CD8-positive, alpha-beta memory T cell (primary cell): Measurements from ENCODE around the gene LPCAT2. TPM values are rescaled to one million over a fixed set of nuclear protein-coding genes. Genes with fewer than 3 reads are reported as not detected.

Experiments used
- CTCF ChIA-PET: fragments of 350-600 bp; sonication (Branson Sonifier 250); formaldehyde crosslinking; loops from one replicate; lab custom pipeline; 2021; ENCODE audit warnings: antibody characterized with exemption; lab: Charles Lee
- POLR2A ChIA-PET: fragments of 350-600 bp; sonication (Branson Sonifier 250); formaldehyde crosslinking; loops from one replicate; lab custom pipeline; 2021; ENCODE audit warnings: antibody characterized with exemption; lab: Charles Lee
- DNase-seq, 5 donors: peaks; one replicate each; pipeline versions ENCODE4 v3.0.0 to v3.0.0-alpha.2; 2020 to 2022; ENCODE audit warnings: mixed read lengths in 1 of 5
- H3K27ac ChIP-seq: one replicate; pipeline ENCODE4 v1.7.0; 2013; ENCODE audit warnings: low read depth, mild to moderate bottlenecking, low read length, moderate library complexity
- H3K27me3 ChIP-seq: 2 replicates; pipeline ENCODE4 v1.7.0; 2013; ENCODE audit warnings: low read length, mild to moderate bottlenecking; ENCODE audit not compliant: insufficient read depth, poor library complexity, severe bottlenecking
- H3K36me3 ChIP-seq: 2 replicates; pipeline ENCODE4 v1.7.0; 2013; ENCODE audit warnings: mild to moderate bottlenecking, low read length, moderate library complexity; ENCODE audit not compliant: insufficient read depth
- H3K4me1 ChIP-seq: 2 replicates; pipeline ENCODE4 v1.7.0; 2013; ENCODE audit warnings: mild to moderate bottlenecking, low read length, moderate library complexity; ENCODE audit not compliant: insufficient read depth
- H3K4me3 ChIP-seq: 2 replicates; pipeline ENCODE4 v1.7.0; 2013; ENCODE audit warnings: mild to moderate bottlenecking, low read length
- H3K9me3 ChIP-seq: 2 replicates; pipeline ENCODE4 v1.7.0; 2013; ENCODE audit warnings: mild to moderate bottlenecking, low read length
- H3K27ac Mint-ChIP-seq, 8 donors: one replicate each; pipeline ENCODE4 v1.8.0; 2020 to 2021; ENCODE audit warnings: mixed read lengths in 8 of 8, mild to moderate bottlenecking in 6 of 8, inconsistent platforms in 3 of 8, moderate library complexity in 3 of 8
- H3K27me3 Mint-ChIP-seq, 2 donors: one replicate each; pipeline ENCODE4 v1.8.0; 2020 to 2021; ENCODE audit warnings: mixed read lengths in 2 of 2, mild to moderate bottlenecking in 1 of 2, moderate library complexity in 1 of 2
- H3K36me3 Mint-ChIP-seq, 3 donors: one replicate each; pipeline ENCODE4 v1.8.0; 2020 to 2021; ENCODE audit warnings: mixed read lengths in 3 of 3, inconsistent platforms in 1 of 3, mild to moderate bottlenecking in 1 of 3
- H3K4me1 Mint-ChIP-seq, 3 donors: one replicate each; pipeline ENCODE4 v1.8.0; 2020 to 2021; ENCODE audit warnings: mixed read lengths in 3 of 3, inconsistent platforms in 1 of 3, mild to moderate bottlenecking in 1 of 3
- H3K4me3 Mint-ChIP-seq, 7 donors: one replicate each; pipeline ENCODE4 v1.8.0; 2020 to 2021; ENCODE audit warnings: mixed read lengths in 7 of 7, mild to moderate bottlenecking in 6 of 7, moderate library complexity in 4 of 7, inconsistent platforms in 2 of 7
- H3K9me3 Mint-ChIP-seq, 5 donors: one replicate each; pipeline ENCODE4 v1.8.0; 2020 to 2022; ENCODE audit warnings: mixed read lengths in 5 of 5, mild to moderate bottlenecking in 3 of 5, moderate library complexity in 2 of 5, inconsistent platforms in 1 of 5
- polyA plus RNA-seq: library from polyadenylated mRNA; unstranded; fragments of 300-500 nt; fragmentation: Illumina TruSeq; gene quantifications from one replicate; pipeline ENCODE4 v1.2.3, GENCODE V29; 2021
- total RNA-seq, 2 experiments: library from RNA; stranded (reverse); gene quantifications; one replicate each; pipeline ENCODE4 v1.2.3, GENCODE V29; 2021

LPCAT2 gene
- total and polyA plus RNA-seq, 3 experiments from 2014 or later, result 0.29 to 1.2 (median 0.33) TPM

DNA sequence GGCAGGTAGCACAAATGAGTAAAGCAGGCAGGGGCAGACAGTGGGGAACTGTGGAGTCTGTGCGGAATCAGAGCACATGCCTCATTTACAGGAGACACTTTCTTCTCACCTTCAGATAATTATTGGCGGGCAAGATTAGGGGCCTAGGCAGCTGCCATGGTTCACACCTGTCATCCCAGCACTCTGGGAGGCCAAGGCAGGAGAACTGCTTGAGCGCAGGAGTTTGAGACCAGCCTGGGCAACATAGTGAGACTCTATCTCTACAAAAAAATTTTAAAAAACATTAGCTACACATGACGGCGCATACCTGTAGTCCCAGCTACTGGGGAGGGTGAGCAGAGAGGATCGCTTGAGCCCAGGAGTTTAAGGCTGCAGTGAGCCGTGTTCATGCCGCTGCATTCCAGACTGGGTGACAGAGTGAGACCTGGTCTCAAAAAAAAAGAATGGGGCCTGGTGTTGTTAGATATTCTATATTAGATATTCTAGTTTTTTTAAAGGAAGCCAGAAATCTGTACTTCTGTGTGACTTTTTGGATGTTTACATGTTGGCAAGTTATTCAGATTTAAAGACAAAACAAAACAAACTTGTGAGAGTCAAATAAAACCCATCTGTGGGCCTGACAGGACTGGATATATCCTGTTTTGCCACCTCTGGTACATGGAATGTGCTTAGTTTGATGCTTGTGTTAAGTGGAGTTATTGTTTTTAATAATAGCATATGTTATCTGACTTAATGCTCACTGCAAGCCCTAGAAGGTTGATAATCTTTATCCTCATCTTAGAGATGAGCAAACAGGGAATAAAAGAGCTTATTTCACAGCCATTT lies 4.9 kb upstream of the LPCAT2 start:
- no peaks in the 10 kb centered on the region for H3K9me3 ChIP-seq
- no peaks in the 10 kb centered on the region for H3K36me3 ChIP-seq
- Mint-ChIP-seq H3K9me3 (peaks cover 0 to 5% (median 0%) of the 10 kb centered on the region in 5 donors), H3K27ac (no peak overlapping the region), H3K4me3 (no peak overlapping the region), H3K4me1 (peaks cover 4 to 9% (median 5%) of the 10 kb centered on the region in 3 donors), H3K36me3 (no peaks in the 10 kb centered on the region), H3K27me3 (peaks cover 24 to 35% of the 10 kb centered on the region in 2 donors)
- no peak overlapping the region for H3K27ac ChIP-seq
- no peak for DNase-seq
- no peak overlapping the region for H3K4me3 ChIP-seq
- no peaks in the 10 kb centered on the region for H3K27me3 ChIP-seq
- no peaks in the 10 kb centered on the region for H3K4me1 ChIP-seq
- POLR2A ChIA-PET, result no interaction called here
- CTCF ChIA-PET, result interaction anchor here (1.2 kb wide), 1 partner anchor 39 kb away, joined by 4 read pairs; no protein-coding TSS in a partner anchor

DNA sequence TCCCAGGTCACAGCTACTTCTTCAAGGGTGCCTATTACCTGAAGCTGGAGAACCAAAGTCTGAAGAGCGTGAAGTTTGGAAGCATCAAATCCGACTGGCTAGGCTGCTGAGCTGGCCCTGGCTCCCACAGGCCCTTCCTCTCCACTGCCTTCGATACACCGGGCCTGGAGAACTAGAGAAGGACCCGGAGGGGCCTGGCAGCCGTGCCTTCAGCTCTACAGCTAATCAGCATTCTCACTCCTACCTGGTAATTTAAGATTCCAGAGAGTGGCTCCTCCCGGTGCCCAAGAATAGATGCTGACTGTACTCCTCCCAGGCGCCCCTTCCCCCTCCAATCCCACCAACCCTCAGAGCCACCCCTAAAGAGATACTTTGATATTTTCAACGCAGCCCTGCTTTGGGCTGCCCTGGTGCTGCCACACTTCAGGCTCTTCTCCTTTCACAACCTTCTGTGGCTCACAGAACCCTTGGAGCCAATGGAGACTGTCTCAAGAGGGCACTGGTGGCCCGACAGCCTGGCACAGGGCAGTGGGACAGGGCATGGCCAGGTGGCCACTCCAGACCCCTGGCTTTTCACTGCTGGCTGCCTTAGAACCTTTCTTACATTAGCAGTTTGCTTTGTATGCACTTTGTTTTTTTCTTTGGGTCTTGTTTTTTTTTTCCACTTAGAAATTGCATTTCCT lies 3.4 kb upstream of the LPCAT2 start:
- Histone ChIP-seq H3K4me1 (no peaks in the 10 kb centered on the region), H3K27ac (no peak overlapping the region), H3K36me3 (no peaks in the 10 kb centered on the region), H3K27me3 (no peaks in the 10 kb centered on the region), H3K9me3 (no peaks in the 10 kb centered on the region), H3K4me3 (no peak overlapping the region)
- Mint-ChIP-seq H3K36me3 (no peaks in the 10 kb centered on the region), H3K4me1 (peaks cover 4 to 11% (median 9%) of the 10 kb centered on the region in 3 donors), H3K9me3 (peaks cover 0 to 9% (median 0%) of the 10 kb centered on the region in 5 donors), H3K27ac (no peak overlapping the region), H3K4me3 (no peak overlapping the region), H3K27me3 (peaks cover 32 to 47% of the 10 kb centered on the region in 2 donors)
- ChIA-PET CTCF (interaction anchor here (1.2 kb wide), 1 partner anchor 40 kb away, joined by 4 read pairs; no protein-coding TSS in a partner anchor), POLR2A (no interaction called here)
- no peak for DNase-seq

DNA sequence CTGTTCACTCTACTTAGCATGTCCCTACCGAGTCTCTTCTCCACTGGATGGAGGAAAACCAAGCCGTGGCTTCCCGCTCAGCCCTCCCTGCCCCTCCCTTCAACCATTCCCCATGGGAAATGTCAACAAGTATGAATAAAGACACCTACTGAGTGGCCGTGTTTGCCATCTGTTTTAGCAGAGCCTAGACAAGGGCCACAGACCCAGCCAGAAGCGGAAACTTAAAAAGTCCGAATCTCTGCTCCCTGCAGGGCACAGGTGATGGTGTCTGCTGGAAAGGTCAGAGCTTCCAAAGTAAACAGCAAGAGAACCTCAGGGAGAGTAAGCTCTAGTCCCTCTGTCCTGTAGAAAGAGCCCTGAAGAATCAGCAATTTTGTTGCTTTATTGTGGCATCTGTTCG lies 2.8 kb upstream of the LPCAT2 start:
- no peak for DNase-seq
- Mint-ChIP-seq H3K4me1 (peaks cover 4 to 11% (median 9%) of the 10 kb centered on the region in 3 donors), H3K27ac (no peak overlapping the region), H3K36me3 (no peaks in the 10 kb centered on the region), H3K27me3 (peaks cover 36 to 52% of the 10 kb centered on the region in 2 donors), H3K4me3 (no peak overlapping the region), H3K9me3 (peaks cover 0 to 9% (median 0%) of the 10 kb centered on the region in 5 donors)
- ChIA-PET CTCF (no interaction called here), POLR2A (no interaction called here)
- Histone ChIP-seq H3K4me3 (no peak overlapping the region), H3K4me1 (no peaks in the 10 kb centered on the region), H3K27me3 (no peaks in the 10 kb centered on the region), H3K9me3 (no peaks in the 10 kb centered on the region), H3K27ac (no peak overlapping the region), H3K36me3 (no peaks in the 10 kb centered on the region)

DNA sequence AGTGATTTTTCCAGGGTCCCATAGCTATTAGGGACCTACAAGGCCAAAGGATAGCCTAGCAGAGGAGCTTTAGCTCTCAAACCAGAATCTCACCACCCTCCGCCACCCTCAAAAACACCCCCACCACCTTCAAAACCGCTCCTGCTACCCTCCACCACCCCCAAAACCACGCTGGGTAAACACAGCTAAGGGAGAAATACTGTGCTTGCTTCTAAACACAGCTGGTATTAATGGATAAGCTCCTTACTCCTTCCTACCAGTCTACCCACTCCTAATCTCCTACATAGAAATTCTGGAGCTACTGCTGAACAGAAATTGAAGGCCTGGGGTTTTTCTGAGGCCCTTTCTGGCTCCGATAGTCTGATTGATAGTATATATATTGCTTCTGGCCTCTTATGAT lies 2.2 kb upstream of the LPCAT2 start:
- ChIA-PET POLR2A (no interaction called here), CTCF (no interaction called here)
- no peaks in the 10 kb centered on the region for H3K4me1 ChIP-seq
- Mint-ChIP-seq H3K4me3 (no peak overlapping the region), H3K27ac (no peak overlapping the region), H3K27me3 (peaks cover 33 to 52% of the 10 kb centered on the region in 2 donors), H3K4me1 (peaks cover 4 to 11% (median 9%) of the 10 kb centered on the region in 3 donors), H3K36me3 (no peaks in the 10 kb centered on the region), H3K9me3 (peaks cover 0 to 9% (median under 1%) of the 10 kb centered on the region in 5 donors)
- H3K9me3 ChIP-seq, result no peaks in the 10 kb centered on the region
- no peak for DNase-seq
- H3K27ac ChIP-seq, result no peak overlapping the region
- H3K36me3 ChIP-seq, result no peaks in the 10 kb centered on the region
- H3K27me3 ChIP-seq, result no peaks in the 10 kb centered on the region
- H3K4me3 ChIP-seq, result no peak overlapping the region

DNA sequence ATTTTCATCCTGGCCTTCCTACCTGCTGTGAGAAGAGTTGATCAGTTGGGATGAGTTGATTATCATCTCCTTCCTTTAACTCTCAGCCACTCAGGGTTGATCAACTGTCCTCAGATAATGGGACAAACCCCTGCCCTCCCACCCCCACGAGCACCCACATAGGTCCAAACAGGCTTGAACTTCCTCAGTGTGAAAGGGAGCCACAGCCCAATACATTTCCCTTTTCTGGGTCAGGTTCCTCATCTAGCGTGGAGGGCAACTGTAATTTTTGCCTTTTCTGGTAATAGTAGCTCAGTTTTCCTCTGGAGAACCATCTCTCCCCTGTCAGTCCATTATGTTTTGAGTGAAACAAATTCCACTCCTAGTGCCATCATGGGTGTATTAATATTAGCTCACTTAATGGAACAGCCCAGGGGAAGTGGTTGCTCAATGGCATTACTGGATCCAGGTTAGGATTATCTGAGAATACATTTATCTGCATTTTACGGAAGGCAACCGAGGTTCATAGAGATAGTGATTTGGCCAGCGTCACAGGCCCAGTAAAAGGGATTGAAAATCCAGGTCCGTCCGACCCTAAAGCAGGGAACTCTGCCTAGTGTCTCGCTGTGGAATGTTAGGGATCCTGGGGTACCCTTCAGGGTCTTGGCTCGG lies 476 bp upstream of the LPCAT2 start:
- Mint-ChIP-seq H3K36me3 (peaks cover 0 to 3% (median 0%) of the 10 kb centered on the region in 3 donors), H3K4me1 (peaks cover 4 to 11% (median 9%) of the 10 kb centered on the region in 3 donors), H3K4me3 (peak overlapping the region in 4 of 7 donors; percentile 9 to 57 (median 18)), H3K9me3 (peaks cover 0 to 22% (median 14%) of the 10 kb centered on the region in 5 donors), H3K27me3 (peaks cover 33 to 69% of the 10 kb centered on the region in 2 donors), H3K27ac (no peak overlapping the region)
- no peak for DNase-seq
- H3K9me3 ChIP-seq, result no peaks in the 10 kb centered on the region
- H3K4me3 ChIP-seq, result no peak overlapping the region
- CTCF ChIA-PET, result no interaction called here
- no peaks in the 10 kb centered on the region for H3K27me3 ChIP-seq
- no peak overlapping the region for H3K27ac ChIP-seq
- no peaks in the 10 kb centered on the region for H3K36me3 ChIP-seq
- no peaks in the 10 kb centered on the region for H3K4me1 ChIP-seq
- POLR2A ChIA-PET, result no interaction called here

DNA sequence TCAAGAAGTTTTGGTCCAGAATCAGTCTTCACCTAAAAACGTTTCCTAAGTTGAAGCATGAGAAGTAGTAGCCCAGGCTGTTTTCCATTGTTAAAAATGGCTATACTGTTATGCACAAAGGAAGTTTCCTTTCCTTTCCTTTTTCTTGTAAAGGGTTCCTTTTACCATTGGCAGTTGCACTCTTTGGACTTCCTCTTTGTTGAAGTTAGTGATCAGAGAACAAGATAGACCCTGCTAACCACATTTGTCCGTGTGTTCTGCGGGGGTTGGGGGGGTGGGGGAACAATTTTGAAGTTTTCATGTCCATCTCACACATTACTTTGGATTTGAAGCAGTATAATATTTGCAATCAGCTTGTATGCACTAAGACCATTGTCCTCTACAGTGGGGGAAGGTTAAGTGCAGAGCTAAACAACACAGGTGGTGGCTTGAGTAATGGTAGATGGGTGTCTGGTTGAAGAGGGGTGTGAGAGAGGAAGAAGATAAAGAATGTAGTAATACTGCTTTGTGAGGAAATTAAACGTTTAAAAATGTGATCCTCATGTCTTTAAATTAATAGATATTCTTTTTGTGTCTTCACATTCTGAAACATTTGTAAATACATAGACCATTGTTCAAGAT lies 1.4 kb downstream of the LPCAT2 start:
- H3K36me3 ChIP-seq, result no peaks in the 10 kb centered on the region
- H3K27me3 Mint-ChIP-seq, result peaks cover 30 to 73% of the 10 kb centered on the region in 2 donors
- H3K36me3 Mint-ChIP-seq, result peaks cover 0 to 3% (median 0%) of the 10 kb centered on the region in 3 donors
- H3K4me3 ChIP-seq, result no peak overlapping the region
- H3K4me1 Mint-ChIP-seq, result peaks cover 4 to 11% (median 9%) of the 10 kb centered on the region in 3 donors
- H3K27me3 ChIP-seq, result no peaks in the 10 kb centered on the region
- no peak for DNase-seq
- H3K4me1 ChIP-seq, result no peaks in the 10 kb centered on the region
- H3K9me3 ChIP-seq, result no peaks in the 10 kb centered on the region
- no peak overlapping the region for H3K27ac ChIP-seq
- peaks cover 0 to 22% (median 15%) of the 10 kb centered on the region in 5 donors for H3K9me3 Mint-ChIP-seq
- CTCF ChIA-PET, result no interaction called here
- POLR2A ChIA-PET, result no interaction called here
- no peak overlapping the region for H3K4me3 Mint-ChIP-seq
- H3K27ac Mint-ChIP-seq, result no peak overlapping the region

DNA sequence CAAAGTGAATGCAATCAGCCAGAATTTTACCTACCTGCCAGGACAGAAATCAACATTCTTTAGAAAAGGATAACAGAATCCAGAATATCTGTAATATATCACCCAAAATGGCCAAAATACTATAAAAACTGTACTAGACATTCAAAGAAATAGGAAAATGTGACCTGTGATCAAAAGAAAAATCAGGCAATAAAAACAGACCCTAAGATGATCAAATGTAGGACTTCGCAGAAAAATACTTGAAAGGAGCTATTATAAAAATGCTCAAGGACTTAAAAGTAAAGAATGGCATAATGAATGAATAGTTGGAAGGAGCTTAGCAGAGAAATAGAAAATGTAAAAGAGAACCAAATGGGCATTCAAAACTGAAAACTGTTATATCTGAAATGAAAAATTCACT lies 4.1 kb downstream of the LPCAT2 start:
- H3K9me3 Mint-ChIP-seq, result peaks cover 0 to 22% (median 15%) of the 10 kb centered on the region in 5 donors
- Histone ChIP-seq H3K9me3 (no peaks in the 10 kb centered on the region), H3K4me3 (no peak overlapping the region), H3K36me3 (no peaks in the 10 kb centered on the region), H3K27ac (no peak overlapping the region), H3K27me3 (no peaks in the 10 kb centered on the region), H3K4me1 (no peaks in the 10 kb centered on the region)
- no peak for DNase-seq
- H3K36me3 Mint-ChIP-seq, result peaks cover 0 to 3% (median 0%) of the 10 kb centered on the region in 3 donors
- no peak overlapping the region for H3K27ac Mint-ChIP-seq
- CTCF ChIA-PET, result no interaction called here
- H3K4me1 Mint-ChIP-seq, result peaks cover 4 to 11% (median 9%) of the 10 kb centered on the region in 3 donors
- H3K27me3 Mint-ChIP-seq, result peaks cover 22 to 53% of the 10 kb centered on the region in 2 donors
- H3K4me3 Mint-ChIP-seq, result no peak overlapping the region
- POLR2A ChIA-PET, result no interaction called here
